ENCODE results near the gene PTPRD.

Gene PTPRD

GRCh38 chr9:9396518-9396917 lies 1216.3 kb downstream of the PTPRD start:
- H3K4me2 ChIP-seq: no peak overlapping the region
- no peak overlapping the region for H3K27ac ChIP-seq
- no peaks in the 10 kb centered on the region for H3K79me2 ChIP-seq (ENCODE audit: insufficient read depth, low read depth)

GRCh38 chr9:9395539-9395938 lies 1217.3 kb downstream of the PTPRD start:
- H3K27ac ChIP-seq: no peak overlapping the region
- H3K4me1 ChIP-seq (ENCODE audit: low read depth, poor library complexity, severe bottlenecking): no peaks in the 10 kb centered on the region
- H3K27me3 ChIP-seq (ENCODE audit: insufficient read depth, low read depth): no peaks in the 10 kb centered on the region
- no peak for TF ChIP-seq CTCF (conservative IDR thresholded peaks at IDR 0.05; ENCODE audit: low read depth, low read length)
- H2AFZ ChIP-seq (ENCODE audit: low read depth): no peak overlapping the region
- no peaks in the 10 kb centered on the region for H4K20me1 ChIP-seq (ENCODE audit: insufficient read depth)
- no peaks in the 10 kb centered on the region for H3K79me2 ChIP-seq (ENCODE audit: insufficient read depth, low read depth)
- no peaks in the 10 kb centered on the region for H3K36me3 ChIP-seq (ENCODE audit: insufficient read depth)
- H3K4me2 ChIP-seq: no peak overlapping the region
- no peak overlapping the region for H3K9ac ChIP-seq
- H3K4me3 ChIP-seq (IDR thresholded peaks at IDR 0.05; ENCODE audit: insufficient read depth, low read depth, low read length): no peak overlapping the region

More at GRCh38 chr9:9396518-9396917, 1216.3 kb downstream of the PTPRD start:
- Histone ChIP-seq H2AFZ (ENCODE audit: low read depth) (no peak overlapping the region), H3K9ac (no peak overlapping the region), H3K4me3 (IDR thresholded peaks at IDR 0.05; ENCODE audit: insufficient read depth, low read depth, low read length) (no peak overlapping the region), H4K20me1 (ENCODE audit: insufficient read depth) (no peaks in the 10 kb centered on the region), H3K36me3 (ENCODE audit: insufficient read depth) (no peaks in the 10 kb centered on the region), H3K27me3 (ENCODE audit: insufficient read depth, low read depth) (no peaks in the 10 kb centered on the region), H3K4me1 (ENCODE audit: low read depth, poor library complexity, severe bottlenecking) (no peaks in the 10 kb centered on the region)
- TF ChIP-seq CTCF (conservative IDR thresholded peaks at IDR 0.05; ENCODE audit: low read depth, low read length): no peak

- no peak overlapping the region for H3K4me2 ChIP-seq
- no peaks in the 10 kb centered on the region for H3K4me1 ChIP-seq (ENCODE audit: low read depth, poor library complexity, severe bottlenecking)
- no peak overlapping the region for H3K4me3 ChIP-seq (IDR thresholded peaks at IDR 0.05; ENCODE audit: insufficient read depth, low read depth, low read length)
- no peak overlapping the region for H3K27ac ChIP-seq
- no peak overlapping the region for H2AFZ ChIP-seq (ENCODE audit: low read depth)
- TF ChIP-seq CTCF (conservative IDR thresholded peaks at IDR 0.05; ENCODE audit: low read depth, low read length): no peak
- no peaks in the 10 kb centered on the region for H3K36me3 ChIP-seq (ENCODE audit: insufficient read depth)
- no peaks in the 10 kb centered on the region for H3K27me3 ChIP-seq (ENCODE audit: insufficient read depth, low read depth)
- no peaks in the 10 kb centered on the region for H3K79me2 ChIP-seq (ENCODE audit: insufficient read depth, low read depth)
- no peak overlapping the region for H3K9ac ChIP-seq
- H4K20me1 ChIP-seq (ENCODE audit: insufficient read depth): no peaks in the 10 kb centered on the region
Measured at GRCh38 chr9:9392755-9393154, 1220.0 kb downstream of the PTPRD start.

- H3K4me3 ChIP-seq (IDR thresholded peaks at IDR 0.05; ENCODE audit: insufficient read depth, low read depth, low read length): no peak overlapping the region
- H4K20me1 ChIP-seq (ENCODE audit: insufficient read depth): no peaks in the 10 kb centered on the region
- no peaks in the 10 kb centered on the region for H3K79me2 ChIP-seq (ENCODE audit: insufficient read depth, low read depth)
- no peak overlapping the region for H2AFZ ChIP-seq (ENCODE audit: low read depth)
- H3K36me3 ChIP-seq (ENCODE audit: insufficient read depth): no peaks in the 10 kb centered on the region
- no peak overlapping the region for H3K27ac ChIP-seq
- no peaks in the 10 kb centered on the region for H3K27me3 ChIP-seq (ENCODE audit: insufficient read depth, low read depth)
- no peak overlapping the region for H3K9ac ChIP-seq
- no peak for TF ChIP-seq CTCF (conservative IDR thresholded peaks at IDR 0.05; ENCODE audit: low read depth, low read length)
- H3K4me1 ChIP-seq (ENCODE audit: low read depth, poor library complexity, severe bottlenecking): no peaks in the 10 kb centered on the region
- H3K4me2 ChIP-seq: no peak overlapping the region
Measured at GRCh38 chr9:9389904-9390303, 1222.9 kb downstream of the PTPRD start.

All from KMS-11 (cell line).